Stimulated activated naive CD8-positive, alpha-beta T cell treated with anti-CD3 and anti-CD28 coated beads, Interleukin-15, amount 100 ng/mL, for 72 hours (primary cell): Measurements from ENCODE around the gene IGSF9.

ENCODE experiments used
- ATAC-seq: fragments of 150-1000 bp; cut with Tn5 transposase; 2 replicates; pipeline ENCODE4 v1.10.0; 2021; ENCODE audit warnings: mild to moderate bottlenecking, moderate library complexity
- DNase-seq, 2 donors: peaks; one replicate each; pipeline ENCODE4 v3.0.0; 2021 to 2022
- H3K27ac Mint-ChIP-seq, 2 donors: one replicate each; pipeline ENCODE4 v1.8.0; 2022; ENCODE audit warnings: mild to moderate bottlenecking in 2 of 2, mixed read lengths in 2 of 2, moderate library complexity in 2 of 2
- H3K27me3 Mint-ChIP-seq: one replicate; pipeline ENCODE4 v1.8.0; 2022; ENCODE audit warnings: mixed read lengths
- H3K4me1 Mint-ChIP-seq: one replicate; pipeline ENCODE4 v1.8.0; 2022; ENCODE audit warnings: mild to moderate bottlenecking, mixed read lengths
- H3K4me3 Mint-ChIP-seq, 2 donors: one replicate each; pipeline ENCODE4 v1.8.0; 2022; ENCODE audit warnings: mild to moderate bottlenecking in 2 of 2, mixed read lengths in 2 of 2, moderate library complexity in 1 of 2
- H3K9me3 Mint-ChIP-seq, 2 donors: one replicate each; pipeline ENCODE4 v1.8.0; 2022; ENCODE audit warnings: mixed read lengths in 2 of 2

IGSF9 gene

GRCh38 chr1:159958719-159959380, 13.4 kb upstream of the IGSF9 start:
- no peaks in the 10 kb centered on the region for H3K9me3 Mint-ChIP-seq
- H3K27ac Mint-ChIP-seq: peak overlapping the region; percentile 5 to 83
- ATAC-seq: peak; percentile 82
- no peak for DNase-seq
- peaks cover 10% of the 10 kb centered on the region for H3K4me1 Mint-ChIP-seq
- peaks cover 20% of the 10 kb centered on the region for H3K27me3 Mint-ChIP-seq
- no peak overlapping the region for H3K4me3 Mint-ChIP-seq

- DNase-seq (no peak), ATAC-seq (no peak)
- Mint-ChIP-seq H3K27me3 (peaks cover 27% of the 10 kb centered on the region), H3K9me3 (no peaks in the 10 kb centered on the region), H3K4me3 (no peak overlapping the region), H3K27ac (no peak overlapping the region), H3K4me1 (peaks cover 10% of the 10 kb centered on the region)
Measured at GRCh38 chr1:159957824-159958268, 12.4 kb upstream of the IGSF9 start.

- Mint-ChIP-seq H3K4me1 (peaks cover 10% of the 10 kb centered on the region), H3K9me3 (no peaks in the 10 kb centered on the region), H3K4me3 (no peak overlapping the region), H3K27me3 (peaks cover 43% of the 10 kb centered on the region), H3K27ac (no peak overlapping the region)
- no peak for ATAC-seq
- no peak for DNase-seq
Measured at GRCh38 chr1:159955456-159955855, 10.0 kb upstream of the IGSF9 start.

GRCh38 chr1:159953536-159954515, 8.4 kb upstream of the IGSF9 start, which contains the start of gene SLAMF9:
TSS of gene SLAMF9 (minus strand) at chr1:159954237. CDS start at chr1:159954137, 100 bp downstream.
- Mint-ChIP-seq H3K27me3 (peaks cover 35% of the 10 kb centered on the region), H3K4me1 (peaks cover 3% of the 10 kb centered on the region), H3K4me3 (no peak within 1 kb of the TSS), H3K27ac (no peak within 1 kb of the TSS), H3K9me3 (no peaks in the 10 kb centered on the region)
- DNase-seq: no peak
- ATAC-seq: no peak

- Mint-ChIP-seq H3K9me3 (no peaks in the 10 kb centered on the region), H3K27me3 (peaks cover 32% of the 10 kb centered on the region), H3K4me1 (no peaks in the 10 kb centered on the region), H3K4me3 (no peak overlapping the region), H3K27ac (no peak overlapping the region)
- DNase-seq (no peak), ATAC-seq (no peak)
Measured at GRCh38 chr1:159952932-159953331, 7.5 kb upstream of the IGSF9 start.

- peaks cover 32% of the 10 kb centered on the region for H3K27me3 Mint-ChIP-seq
- H3K27ac Mint-ChIP-seq: peak overlapping the region in 1 of 2 donors; percentile 35
- no peak overlapping the region for H3K4me3 Mint-ChIP-seq
- H3K4me1 Mint-ChIP-seq: no peaks in the 10 kb centered on the region
- no peaks in the 10 kb centered on the region for H3K9me3 Mint-ChIP-seq
- DNase-seq: no peak
- ATAC-seq: no peak
Measured at GRCh38 chr1:159951551-159951950, 6.1 kb upstream of the IGSF9 start.

- Mint-ChIP-seq H3K9me3 (no peaks in the 10 kb centered on the region), H3K4me3 (no peak overlapping the region), H3K27ac (no peak overlapping the region), H3K27me3 (peaks cover 32% of the 10 kb centered on the region), H3K4me1 (peaks cover 2% of the 10 kb centered on the region)
- ATAC-seq (no peak), DNase-seq (no peak)
Measured at GRCh38 chr1:159951016-159951415, 5.6 kb upstream of the IGSF9 start.

GRCh38 chr1:159949981-159950381, 4.6 kb upstream of the IGSF9 start:
- Mint-ChIP-seq H3K4me1 (peaks cover 12% of the 10 kb centered on the region), H3K4me3 (no peak overlapping the region), H3K9me3 (no peaks in the 10 kb centered on the region), H3K27me3 (peaks cover 41% of the 10 kb centered on the region), H3K27ac (peak overlapping the region in 1 of 2 donors; percentile 19)
- ATAC-seq (no peak), DNase-seq (no peak)

GRCh38 chr1:159949123-159949522, 3.7 kb upstream of the IGSF9 start:
- Mint-ChIP-seq H3K27me3 (peaks cover 44% of the 10 kb centered on the region), H3K9me3 (no peaks in the 10 kb centered on the region), H3K27ac (no peak overlapping the region), H3K4me1 (peaks cover 16% of the 10 kb centered on the region), H3K4me3 (no peak overlapping the region)
- DNase-seq (no peak), ATAC-seq (no peak)

- H3K4me3 Mint-ChIP-seq: no peak overlapping the region
- H3K27ac Mint-ChIP-seq: no peak overlapping the region
- ATAC-seq: no peak
- H3K27me3 Mint-ChIP-seq: peaks cover 46% of the 10 kb centered on the region
- DNase-seq: no peak
- no peaks in the 10 kb centered on the region for H3K9me3 Mint-ChIP-seq
- H3K4me1 Mint-ChIP-seq: peaks cover 16% of the 10 kb centered on the region
Measured at GRCh38 chr1:159947942-159948341, 2.5 kb upstream of the IGSF9 start.

- H3K27me3 Mint-ChIP-seq: peaks cover 44% of the 10 kb centered on the region
Measured at GRCh38 chr1:159946242-159947187, 1.1 kb upstream of the IGSF9 start.

GRCh38 chr1:159944623-159945455, 574 bp downstream of the IGSF9 start:
- peaks cover 41% of the 10 kb centered on the region for H3K27me3 Mint-ChIP-seq
- DNase-seq: no peak
- peaks cover 16% of the 10 kb centered on the region for H3K4me1 Mint-ChIP-seq
- H3K4me3 Mint-ChIP-seq: peak overlapping the region; percentile 68 to 71
- no peak for ATAC-seq
- no peaks in the 10 kb centered on the region for H3K9me3 Mint-ChIP-seq
- no peak overlapping the region for H3K27ac Mint-ChIP-seq

More at GRCh38 chr1:159946242-159947187, 1.1 kb upstream of the IGSF9 start:
- Mint-ChIP-seq H3K27ac (no peak overlapping the region), H3K4me1 (peaks cover 16% of the 10 kb centered on the region), H3K4me3 (peak overlapping the region; percentile 68 to 71), H3K9me3 (no peaks in the 10 kb centered on the region)
- DNase-seq: no peak
- no peak for ATAC-seq

- DNase-seq (no peak), ATAC-seq (no peak)
- Mint-ChIP-seq H3K4me1 (peaks cover 16% of the 10 kb centered on the region), H3K4me3 (no peak overlapping the region), H3K27ac (no peak overlapping the region), H3K9me3 (no peaks in the 10 kb centered on the region), H3K27me3 (peaks cover 41% of the 10 kb centered on the region)
Measured at GRCh38 chr1:159943908-159944622, 1.3 kb downstream of the IGSF9 start.

GRCh38 chr1:159943278-159943640, 2.2 kb downstream of the IGSF9 start:
- no peak for ATAC-seq
- Mint-ChIP-seq H3K27ac (no peak overlapping the region), H3K4me3 (no peak overlapping the region), H3K4me1 (peaks cover 18% of the 10 kb centered on the region), H3K9me3 (no peaks in the 10 kb centered on the region), H3K27me3 (peaks cover 41% of the 10 kb centered on the region)
- no peak for DNase-seq
